ENCODE measurements around the gene ACOT8. TPM values are rescaled to one million over a fixed set of nuclear protein-coding genes. Genes with fewer than 3 reads are reported as not detected.

The ACOT8 gene
- total and polyA plus RNA-seq, 2 of the 8 experiments (the other 6 are each of a cell fraction or from before 2014, with no cell fraction given) = 37.6 to 88.8 TPM

DNA sequence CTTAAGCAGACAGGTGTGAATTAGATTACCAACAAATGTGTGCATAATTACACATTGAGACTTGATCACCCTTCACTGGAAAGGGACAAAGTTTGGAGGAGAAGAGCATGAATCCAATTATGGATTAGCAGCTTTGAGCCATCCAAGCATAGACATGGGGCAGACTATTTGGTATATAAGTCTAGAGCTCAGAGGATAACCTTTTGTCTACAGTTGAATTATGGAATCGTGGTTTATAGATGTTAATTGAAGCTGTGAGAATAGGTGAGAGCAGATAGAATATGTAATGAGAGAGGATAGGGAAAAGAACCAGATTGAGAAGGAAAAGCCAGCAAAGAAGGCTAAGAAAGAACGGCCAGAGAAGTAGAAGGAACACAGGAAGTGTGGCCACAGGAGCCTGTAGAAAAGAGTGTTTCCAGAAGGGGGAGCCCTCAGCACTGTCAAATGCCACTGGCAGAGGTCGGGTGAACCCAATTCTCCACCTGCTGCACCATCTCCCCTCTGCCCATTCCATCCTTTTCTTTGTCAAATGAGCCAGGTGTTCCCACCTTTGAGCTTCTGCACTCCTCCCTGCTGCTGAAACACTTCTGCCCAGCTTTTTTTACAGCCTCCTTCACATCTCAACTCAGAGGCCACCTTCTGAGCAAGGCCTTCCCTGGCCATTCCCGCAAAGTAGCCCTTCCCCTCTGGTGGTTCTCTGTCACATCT is 58.1 kb downstream of the ACOT8 start:
- Histone ChIP-seq H3K36me3 (ENCODE audit: control insufficient read depth in 2 of 4, insufficient read depth in 4 of 4, low read length in 3 of 4) (peaks cover 5 to 42% (median 24%) of the 10 kb centered on the region in 4 experiments; a peak in 7 of 8 replicates), H2BK15ac (ENCODE audit: low read length) (no peak overlapping the region), H4K91ac (replicated peaks; ENCODE audit: insufficient read length, low read length) (no peak overlapping the region), H2BK5ac (ENCODE audit: low read depth, low read length) (no peak overlapping the region), H4K5ac (ENCODE audit: insufficient read length, low read depth, low read length) (no peak overlapping the region), H3K4me3 (ENCODE audit: extremely low read depth in 1 of 4, insufficient read depth in 2 of 4, low read depth in 3 of 4, low read length in 4 of 4) (no peak overlapping the region), H3K79me2 (ENCODE audit: control insufficient read depth in 1 of 2, insufficient read depth in 2 of 2, low read length in 2 of 2) (no peaks in the 10 kb centered on the region), H2AFZ (ENCODE audit: low read length) (no peak overlapping the region), H3K18ac (ENCODE audit: extremely low read depth, low read length) (no peak overlapping the region), H3K23me2 (ENCODE audit: low read depth, low read length) (no peaks in the 10 kb centered on the region), H3K14ac (ENCODE audit: insufficient read length) (no peak overlapping the region), H3K23ac (ENCODE audit: insufficient read length) (no peak overlapping the region), H2BK12ac (ENCODE audit: low read depth, low read length) (no peak overlapping the region), H3K9ac (replicated peaks in 1 of 4; ENCODE audit: extremely low read depth in 1 of 4, low read depth in 3 of 4, low read length in 3 of 4) (no peak overlapping the region), H3K4ac (replicated peaks; ENCODE audit: insufficient read length, low read depth, low read length) (no peak overlapping the region), H2BK20ac (ENCODE audit: low read length) (no peak overlapping the region), H3K9me3 (ENCODE audit: insufficient read depth in 2 of 2, low read depth in 1 of 2, low read length in 1 of 2) (no peaks in the 10 kb centered on the region), H4K20me1 (replicated peaks in 1 of 2; ENCODE audit: control insufficient read depth in 1 of 2, insufficient read depth in 2 of 2, low read length in 2 of 2) (peaks cover 0 to 1% of the 10 kb centered on the region in 2 experiments), H3K4me2 (ENCODE audit: insufficient read depth in 1 of 2, low read depth in 2 of 2, low read length in 2 of 2) (no peak overlapping the region), H2AK5ac (ENCODE audit: low read depth, low read length) (no peak overlapping the region), H2BK120ac (replicated peaks; ENCODE audit: low read depth, low read length) (no peak overlapping the region), H3K27ac (ENCODE audit: low read depth, low read length) (no peak overlapping the region), H3K27me3 (replicated peaks in 1 of 4; ENCODE audit: control insufficient read depth in 3 of 4, extremely low read depth in 1 of 4, insufficient read depth in 3 of 4, low read length in 3 of 4) (no peaks in the 10 kb centered on the region), H3K56ac (replicated peaks; ENCODE audit: insufficient read length, low read depth, low read length) (no peak overlapping the region), H4K8ac (ENCODE audit: extremely low read depth, insufficient read depth, low read length) (no peak overlapping the region), H3K79me1 (ENCODE audit: low read depth, low read length) (no peaks in the 10 kb centered on the region), H3K4me1 (replicated peaks in 1 of 4; ENCODE audit: control insufficient read depth in 3 of 4, insufficient read depth in 4 of 4, low read length in 3 of 4) (no peaks in the 10 kb centered on the region; a peak in 1 of 7 replicates)
- ChIA-PET POLR2A (ENCODE audit: partially characterized antibody) (interaction anchor here (0.6 to 10.6 kb wide), 5 partner anchors 10 to 412 kb away, joined by 3 to 90 read pairs (median 4); partner anchors contain the start of gene UBE2C), CTCF (ENCODE audit: partially characterized antibody) (interaction anchor here (0.6 to 4.7 kb wide), 53 partner anchors 8 to 427 kb away, joined by 3 to 21 read pairs (median 4); partner anchors contain the start of genes DNTTIP1, PCIF1, SNX21 and TNNC2)
- DNase-seq (ENCODE audit: low read depth in 1 of 2, low spot score in 2 of 2) (peak; percentile 36 to 81), FAIRE-seq (peak; percentile 52)
- 43% methylated on average over 4 of the region's 4 CpGs; no CpG with 5 or more reads in 1 of the 2 experiments for WGBS, 2 experiments (ENCODE audit: extremely low coverage in 1 of 2, insufficient coverage in 1 of 2, insufficient read length in 1 of 2, insufficient replicate concordance in 2 of 2, low coverage in 1 of 2, low lambda C conversion rate in 2 of 2, missing lambda C conversion rate in 1 of 2)
- TF ChIP-seq SP2 (IDR thresholded peaks at IDR 0.05; ENCODE audit: low read length) (no peak), RAD21 (IDR thresholded peaks at IDR 0.05 in 1 of 2, conservative IDR thresholded peaks at IDR 0.05 in 1 of 2; ENCODE audit: low read depth in 2 of 2, low read length in 2 of 2) (peak; percentile 68 to 83), NANOG (IDR thresholded peaks at IDR 0.05; ENCODE audit: insufficient read depth, low read depth, low read length, poor library complexity, severe bottlenecking) (no peak), SIN3A (conservative IDR thresholded peaks at IDR 0.05 in 1 of 2, IDR thresholded peaks at IDR 0.05 in 1 of 2; ENCODE audit: low read depth in 1 of 2, low read length in 2 of 2) (peak; percentile 61 to 65; a peak in 1 of 4 replicates), TEAD4 (IDR thresholded peaks at IDR 0.05; ENCODE audit: low read depth, low read length) (0 out of 2 replicates have a peak, but pooled peaks have one; percentile 10)
- TF ChIP-seq, protein P1, sequence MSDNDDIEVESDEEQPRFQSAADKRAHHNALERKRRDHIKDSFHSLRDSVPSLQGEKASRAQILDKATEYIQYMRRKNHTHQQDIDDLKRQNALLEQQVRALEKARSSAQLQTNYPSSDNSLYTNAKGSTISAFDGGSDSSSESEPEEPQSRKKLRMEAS (IDR thresholded peaks at IDR 0.05) = 0 out of 2 replicates have a peak, but pooled peaks have one; percentile 9
- TF ChIP-seq, protein P2, sequence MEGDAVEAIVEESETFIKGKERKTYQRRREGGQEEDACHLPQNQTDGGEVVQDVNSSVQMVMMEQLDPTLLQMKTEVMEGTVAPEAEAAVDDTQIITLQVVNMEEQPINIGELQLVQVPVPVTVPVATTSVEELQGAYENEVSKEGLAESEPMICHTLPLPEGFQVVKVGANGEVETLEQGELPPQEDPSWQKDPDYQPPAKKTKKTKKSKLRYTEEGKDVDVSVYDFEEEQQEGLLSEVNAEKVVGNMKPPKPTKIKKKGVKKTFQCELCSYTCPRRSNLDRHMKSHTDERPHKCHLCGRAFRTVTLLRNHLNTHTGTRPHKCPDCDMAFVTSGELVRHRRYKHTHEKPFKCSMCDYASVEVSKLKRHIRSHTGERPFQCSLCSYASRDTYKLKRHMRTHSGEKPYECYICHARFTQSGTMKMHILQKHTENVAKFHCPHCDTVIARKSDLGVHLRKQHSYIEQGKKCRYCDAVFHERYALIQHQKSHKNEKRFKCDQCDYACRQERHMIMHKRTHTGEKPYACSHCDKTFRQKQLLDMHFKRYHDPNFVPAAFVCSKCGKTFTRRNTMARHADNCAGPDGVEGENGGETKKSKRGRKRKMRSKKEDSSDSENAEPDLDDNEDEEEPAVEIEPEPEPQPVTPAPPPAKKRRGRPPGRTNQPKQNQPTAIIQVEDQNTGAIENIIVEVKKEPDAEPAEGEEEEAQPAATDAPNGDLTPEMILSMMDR (IDR thresholded peaks at IDR 0.05; ENCODE audit: control extremely low read depth in 1 of 3, insufficient read depth in 1 of 3, low read depth in 1 of 3, low read length in 3 of 3) = peak; percentile 67 to 90 (median 82)

All from H1 (cell line).